Panc1 (cell line): ENCODE data around the gene RRN3. TPM values are rescaled to one million over a fixed set of nuclear protein-coding genes. Genes with fewer than 3 reads are reported as not detected.

Experiments used
- ATAC-seq: fragments of 200-7000 bp; cut with Tn5 transposase; 2 replicates; pipeline ENCODE4 v1.9.1; 2020; ENCODE audit warnings: mild to moderate bottlenecking, moderate library complexity
- BruUV-seq: library from RNA; stranded (reverse); fragments of 400-500 nt; replicated peaks from 2 replicates; lab custom pipeline; 2021; lab: Mats Ljungman, UMichigan
- CTCF ChIA-PET: fragments of 300-600 bp; sonication (Branson Sonifier 250); formaldehyde crosslinking; loops from one replicate; lab custom pipeline; 2022; ENCODE audit warnings: antibody characterized with exemption; lab: Charles Lee
- POLR2A ChIA-PET: fragments of 300-600 bp; sonication (Branson Sonifier 250); formaldehyde crosslinking; loops from one replicate; lab custom pipeline; 2022; ENCODE audit warnings: antibody characterized with exemption; lab: Charles Lee
- DNase-seq: peaks from one replicate; pipeline ENCODE4 v3.0.0-alpha.2; 2010; ENCODE audit warnings: low read depth, low spot score
- H3K27ac ChIP-seq: 2 replicates; pipeline ENCODE4 v1.5.1; 2011; ENCODE audit warnings: mild to moderate bottlenecking, low read length, inconsistent platforms
- H3K27me3 ChIP-seq: fragments of 200-500 bp; sonication (Bioruptor generic); 2 replicates; pipeline ENCODE4 v1.6.0; 2014; ENCODE audit warnings: low read length, inconsistent platforms; ENCODE audit not compliant: control insufficient read depth, insufficient read depth
- H3K36me3 ChIP-seq: fragments of 200-500 bp; sonication (Bioruptor generic); 2 replicates; pipeline ENCODE4 v1.5.1; 2014; ENCODE audit warnings: inconsistent platforms, mild to moderate bottlenecking, low read length, moderate library complexity; ENCODE audit not compliant: control insufficient read depth, insufficient read depth
- H3K4me1 ChIP-seq: 2 replicates; pipeline ENCODE4 v1.5.1; 2011; ENCODE audit warnings: inconsistent platforms, mild to moderate bottlenecking, low read length, moderate library complexity; ENCODE audit not compliant: control insufficient read depth, insufficient read depth
- H3K4me3 ChIP-seq, 2 experiments: 2 replicates each; pipeline ENCODE4 v1.5.1; 2011 to 2012; ENCODE audit warnings: low read depth in 2 of 2, low read length in 2 of 2, mild to moderate bottlenecking in 2 of 2, inconsistent platforms in 1 of 2, moderate library complexity in 1 of 2
- H3K9me3 ChIP-seq: fragments of 200-500 bp; sonication (Bioruptor generic); 2 replicates; pipeline ENCODE4 v1.5.1; 2014; ENCODE audit warnings: low read depth, mild to moderate bottlenecking, inconsistent platforms, low read length, moderate library complexity; ENCODE audit not compliant: control insufficient read depth, insufficient read depth
- POLR2AphosphoS5 ChIP-seq: IDR thresholded peaks from 2 replicates; pipeline ENCODE4 v1.6.1; 2012; ENCODE audit warnings: mild to moderate bottlenecking, low read depth, low read length, moderate library complexity
- SIN3A ChIP-seq: IDR thresholded peaks from 2 replicates; pipeline ENCODE4 v1.6.1; 2012; ENCODE audit warnings: low read depth, mild to moderate bottlenecking, low read length, moderate library complexity, borderline replicate concordance; ENCODE audit not compliant: insufficient read depth
- TCF7L2 ChIP-seq: IDR thresholded peaks from 2 replicates; pipeline ENCODE4 v1.6.1; 2011; ENCODE audit warnings: mild to moderate bottlenecking, low read depth, low read length, inconsistent platforms
- in situ Hi-C: cut with HindIII; loops from 2 replicates; pipeline ENCODE4 v1.10.0; 2016; ENCODE audit warnings: low sequenced_read_pairs, low pct_unique_long_range_greater_than_20kb
- intact Hi-C: fragments of 100-400 bp; cut with micrococcal nuclease; formaldehyde crosslinking; loops from one replicate; pipeline ENCODE4 v1.10.0; 2022; ENCODE audit not compliant: unreplicated experiment
- total RNA-seq: library from RNA; stranded (reverse); gene quantifications from one replicate; pipeline ENCODE4 v1.2.1, GENCODE V29; 2021; ENCODE audit not compliant: unreplicated experiment
- TF ChIP-seq, protein P1 (sequence below): fragments of 450-650 bp; IDR thresholded peaks from 2 replicates; pipeline ENCODE4 v1.5.1; 2017; ENCODE audit warnings: mild to moderate bottlenecking
- TF ChIP-seq, protein P2 (sequence below), 2 experiments: IDR thresholded peaks; 2 replicates each; pipeline ENCODE4 v1.6.1; 2011 to 2012; ENCODE audit warnings: low read depth in 2 of 2, control low read depth in 1 of 2, low read length in 1 of 2, mild to moderate bottlenecking in 1 of 2, moderate library complexity in 1 of 2; ENCODE audit not compliant: insufficient read depth in 1 of 2

The RRN3 gene
- total RNA-seq, 1 experiment from 2014 or later = 66.0 TPM

DNA sequence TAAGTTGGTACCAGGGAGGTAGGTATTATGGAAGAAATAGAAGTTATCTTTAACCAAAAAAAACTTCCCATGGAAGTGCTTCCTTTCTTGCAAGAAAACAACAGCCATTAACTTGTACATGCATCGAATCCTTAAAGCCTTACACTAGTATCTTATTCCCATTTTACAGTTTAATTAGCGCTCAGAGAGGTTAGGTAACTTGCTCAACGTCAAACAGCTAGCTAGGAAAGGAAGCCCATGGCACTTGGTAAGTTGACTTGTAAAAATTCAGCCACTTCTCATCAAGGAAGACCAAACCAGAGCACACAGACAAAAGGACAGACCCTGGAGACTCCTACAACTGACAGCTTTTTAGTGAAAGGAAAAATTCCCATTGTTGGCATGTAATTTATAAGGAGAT lies 34.7 kb downstream of the RRN3 start:
- ATAC-seq (no peak), DNase-seq (no peak)
- intact Hi-C loops (no loop called here), in situ Hi-C loops (no loop called here)
- ChIA-PET CTCF (no interaction called here), POLR2A (no interaction called here)
- peaks cover 12% of the 10 kb centered on the region; the same call in 1 of the 2 replicates for H3K4me1 ChIP-seq
- H3K36me3 ChIP-seq = peaks cover 27% of the 10 kb centered on the region
- no peak overlapping the region for H3K27ac ChIP-seq
- no peaks in the 10 kb centered on the region for H3K9me3 ChIP-seq
- H3K27me3 ChIP-seq = no peaks in the 10 kb centered on the region
- no peak for TF ChIP-seq POLR2AphosphoS5
- TF ChIP-seq, protein P1, sequence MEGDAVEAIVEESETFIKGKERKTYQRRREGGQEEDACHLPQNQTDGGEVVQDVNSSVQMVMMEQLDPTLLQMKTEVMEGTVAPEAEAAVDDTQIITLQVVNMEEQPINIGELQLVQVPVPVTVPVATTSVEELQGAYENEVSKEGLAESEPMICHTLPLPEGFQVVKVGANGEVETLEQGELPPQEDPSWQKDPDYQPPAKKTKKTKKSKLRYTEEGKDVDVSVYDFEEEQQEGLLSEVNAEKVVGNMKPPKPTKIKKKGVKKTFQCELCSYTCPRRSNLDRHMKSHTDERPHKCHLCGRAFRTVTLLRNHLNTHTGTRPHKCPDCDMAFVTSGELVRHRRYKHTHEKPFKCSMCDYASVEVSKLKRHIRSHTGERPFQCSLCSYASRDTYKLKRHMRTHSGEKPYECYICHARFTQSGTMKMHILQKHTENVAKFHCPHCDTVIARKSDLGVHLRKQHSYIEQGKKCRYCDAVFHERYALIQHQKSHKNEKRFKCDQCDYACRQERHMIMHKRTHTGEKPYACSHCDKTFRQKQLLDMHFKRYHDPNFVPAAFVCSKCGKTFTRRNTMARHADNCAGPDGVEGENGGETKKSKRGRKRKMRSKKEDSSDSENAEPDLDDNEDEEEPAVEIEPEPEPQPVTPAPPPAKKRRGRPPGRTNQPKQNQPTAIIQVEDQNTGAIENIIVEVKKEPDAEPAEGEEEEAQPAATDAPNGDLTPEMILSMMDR = no peak
- TF ChIP-seq, protein P2, sequence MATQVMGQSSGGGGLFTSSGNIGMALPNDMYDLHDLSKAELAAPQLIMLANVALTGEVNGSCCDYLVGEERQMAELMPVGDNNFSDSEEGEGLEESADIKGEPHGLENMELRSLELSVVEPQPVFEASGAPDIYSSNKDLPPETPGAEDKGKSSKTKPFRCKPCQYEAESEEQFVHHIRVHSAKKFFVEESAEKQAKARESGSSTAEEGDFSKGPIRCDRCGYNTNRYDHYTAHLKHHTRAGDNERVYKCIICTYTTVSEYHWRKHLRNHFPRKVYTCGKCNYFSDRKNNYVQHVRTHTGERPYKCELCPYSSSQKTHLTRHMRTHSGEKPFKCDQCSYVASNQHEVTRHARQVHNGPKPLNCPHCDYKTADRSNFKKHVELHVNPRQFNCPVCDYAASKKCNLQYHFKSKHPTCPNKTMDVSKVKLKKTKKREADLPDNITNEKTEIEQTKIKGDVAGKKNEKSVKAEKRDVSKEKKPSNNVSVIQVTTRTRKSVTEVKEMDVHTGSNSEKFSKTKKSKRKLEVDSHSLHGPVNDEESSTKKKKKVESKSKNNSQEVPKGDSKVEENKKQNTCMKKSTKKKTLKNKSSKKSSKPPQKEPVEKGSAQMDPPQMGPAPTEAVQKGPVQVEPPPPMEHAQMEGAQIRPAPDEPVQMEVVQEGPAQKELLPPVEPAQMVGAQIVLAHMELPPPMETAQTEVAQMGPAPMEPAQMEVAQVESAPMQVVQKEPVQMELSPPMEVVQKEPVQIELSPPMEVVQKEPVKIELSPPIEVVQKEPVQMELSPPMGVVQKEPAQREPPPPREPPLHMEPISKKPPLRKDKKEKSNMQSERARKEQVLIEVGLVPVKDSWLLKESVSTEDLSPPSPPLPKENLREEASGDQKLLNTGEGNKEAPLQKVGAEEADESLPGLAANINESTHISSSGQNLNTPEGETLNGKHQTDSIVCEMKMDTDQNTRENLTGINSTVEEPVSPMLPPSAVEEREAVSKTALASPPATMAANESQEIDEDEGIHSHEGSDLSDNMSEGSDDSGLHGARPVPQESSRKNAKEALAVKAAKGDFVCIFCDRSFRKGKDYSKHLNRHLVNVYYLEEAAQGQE (IDR thresholded peaks at IDR 0.05; ENCODE audit: insufficient read depth in 1 of 2, low read depth in 2 of 2, low read length in 1 of 2) = no peak
- no TSS peak for BruUV-seq
- no peak overlapping the region for H3K4me3 ChIP-seq

DNA sequence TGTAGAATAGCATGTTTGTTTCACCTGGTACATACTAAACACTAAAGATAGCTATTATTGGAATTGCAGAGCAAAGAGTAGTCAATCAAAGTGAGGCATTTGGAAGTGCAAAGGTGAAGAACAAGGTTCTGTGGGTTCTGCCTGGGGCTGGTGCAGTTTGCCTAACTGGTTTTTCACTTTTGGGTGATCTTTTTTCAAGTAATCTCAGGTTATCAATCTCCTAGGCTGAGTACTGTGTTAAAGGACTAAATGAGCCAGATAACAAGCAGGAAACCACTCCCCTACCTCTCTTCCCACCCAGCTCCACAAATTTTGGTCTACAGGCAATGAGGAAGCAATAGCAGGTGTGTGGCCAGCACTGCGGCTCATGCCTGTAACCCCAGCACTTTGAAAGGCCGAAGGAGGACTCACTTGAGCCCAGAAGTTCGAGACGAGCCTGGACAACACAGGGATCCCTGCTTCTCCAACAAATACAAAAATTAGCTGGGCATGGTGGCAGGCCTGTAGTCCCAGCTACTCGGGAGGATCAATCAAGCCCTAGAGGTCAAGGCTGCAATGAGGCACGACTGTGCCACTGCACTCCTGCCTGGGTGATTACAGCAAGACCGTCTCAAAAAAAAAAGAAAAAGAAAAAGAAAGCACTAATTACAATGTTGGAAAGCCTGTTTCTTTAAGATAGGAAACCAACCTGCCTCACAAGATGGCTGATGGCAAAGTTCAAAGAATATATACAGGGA lies 36.2 kb downstream of the RRN3 start:
- no peaks in the 10 kb centered on the region for H3K9me3 ChIP-seq
- ATAC-seq (no peak), DNase-seq (no peak)
- no peaks in the 10 kb centered on the region for H3K27me3 ChIP-seq
- intact Hi-C loops = no loop called here
- in situ Hi-C loops = no loop called here
- CTCF ChIA-PET = no interaction called here
- no peak overlapping the region for H3K27ac ChIP-seq
- POLR2A ChIA-PET = no interaction called here
- no peak overlapping the region for H3K4me3 ChIP-seq
- BruUV-seq = no TSS peak
- TF ChIP-seq, protein P1 = no peak
- TF ChIP-seq, protein P2 (IDR thresholded peaks at IDR 0.05; ENCODE audit: insufficient read depth in 1 of 2, low read depth in 2 of 2, low read length in 1 of 2) = no peak
- no peak for TF ChIP-seq TCF7L2
- TF ChIP-seq SIN3A = no peak
- no peak for TF ChIP-seq POLR2AphosphoS5
- peaks cover 27% of the 10 kb centered on the region for H3K36me3 ChIP-seq
- H3K4me1 ChIP-seq = peaks cover 15% of the 10 kb centered on the region; the same call in 1 of the 2 replicates
